NCI-H1930 (cell line): ENCODE data around the gene SPCS2.
"Not testable (repeated sequence)": the region's sequence is repeated elsewhere in the genome, so short reads cannot be mapped to it uniquely, and the experiment has no call there.

ENCODE experiments used
- DNase-seq, 2 experiments: peaks; one replicate each; lab custom pipeline; 2025; lab: John Stamatoyannopoulos, UW

The SPCS2 gene

GRCh38 chr11:74950374-74950969 lies 1.4 kb downstream of the SPCS2 start:
- no peak for DNase-seq

- no peak for DNase-seq
These were observed 2.2 kb downstream of the SPCS2 start for GRCh38 chr11:74951226-74951625.

- DNase-seq: no peak
These were observed 3.7 kb downstream of the SPCS2 start for GRCh38 chr11:74952752-74953151.

- DNase-seq: no peak
These were observed 4.4 kb downstream of the SPCS2 start for GRCh38 chr11:74953451-74953850.

GRCh38 chr11:74954199-74954598 lies 5.1 kb downstream of the SPCS2 start:
- DNase-seq: no peak

- DNase-seq: no peak
These were observed 7.4 kb downstream of the SPCS2 start for GRCh38 chr11:74956397-74957015.

- DNase-seq: no peak
These were observed 9.0 kb downstream of the SPCS2 start for GRCh38 chr11:74957937-74958629.

DNA sequence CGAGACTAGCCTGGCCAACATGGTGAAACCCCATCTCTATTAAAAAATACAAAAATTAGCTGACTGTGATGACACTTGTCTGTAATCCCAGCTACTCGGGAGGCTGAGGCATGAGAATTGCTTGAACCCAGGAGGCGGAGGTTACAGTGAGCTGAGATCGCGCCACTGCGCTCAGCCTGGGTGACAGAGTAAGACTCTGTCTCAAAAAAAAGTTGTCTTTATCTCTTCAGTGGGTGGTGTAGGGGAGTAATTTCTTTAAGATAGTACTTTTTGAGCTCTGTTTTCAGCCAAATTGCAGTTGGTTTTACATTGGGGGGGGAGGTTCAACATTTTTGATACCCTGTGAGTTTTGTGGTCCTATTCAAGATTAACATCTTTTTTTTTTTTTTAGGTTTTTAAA lies 11.1 kb downstream of the SPCS2 start:
- DNase-seq: not testable (repeated sequence)

DNA sequence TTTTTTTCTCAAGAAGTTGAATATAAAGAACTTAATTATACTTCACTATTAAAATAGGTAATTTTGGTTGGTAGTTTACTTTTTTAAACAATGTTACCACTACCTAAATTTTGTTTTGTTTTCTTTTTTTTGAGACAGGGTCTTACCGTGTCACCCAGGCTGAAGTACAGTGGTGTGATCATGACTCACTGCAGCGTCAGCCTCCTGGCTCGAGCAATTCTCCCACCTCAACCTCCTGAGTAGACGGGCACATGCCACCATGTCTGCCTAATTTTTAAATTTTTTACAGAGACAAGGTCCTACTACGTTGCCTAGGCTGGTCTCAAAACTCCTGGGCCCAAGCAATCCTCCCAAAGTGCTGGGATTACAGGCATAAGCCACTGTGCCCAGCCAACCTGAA lies 17.6 kb downstream of the SPCS2 start:
- DNase-seq: no peak

DNA sequence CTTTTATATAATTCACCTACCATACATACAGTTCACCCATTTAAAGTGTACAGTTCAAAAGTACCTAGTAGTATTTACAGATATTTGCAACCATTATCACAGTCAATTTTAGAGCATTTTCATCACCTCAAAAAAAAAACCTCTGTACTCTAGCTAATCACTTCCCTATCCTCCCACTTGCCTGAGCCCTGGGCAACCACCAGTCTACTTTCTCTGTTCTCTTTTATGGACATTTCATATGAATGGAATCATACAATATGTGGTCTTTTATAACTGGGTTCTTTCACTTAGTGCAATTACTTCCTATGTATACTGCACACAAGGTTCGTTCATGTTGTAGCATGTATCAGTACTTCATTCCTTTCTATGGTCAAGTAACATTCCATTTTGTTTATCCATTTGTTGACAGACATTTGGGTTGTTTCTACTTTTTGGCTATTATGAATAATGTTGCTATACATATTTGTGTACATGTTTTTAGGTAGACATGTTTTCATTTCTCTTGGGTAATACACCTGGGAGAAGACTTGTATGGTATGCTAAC lies 21.9 kb downstream of the SPCS2 start:
- DNase-seq: no peak

DNA sequence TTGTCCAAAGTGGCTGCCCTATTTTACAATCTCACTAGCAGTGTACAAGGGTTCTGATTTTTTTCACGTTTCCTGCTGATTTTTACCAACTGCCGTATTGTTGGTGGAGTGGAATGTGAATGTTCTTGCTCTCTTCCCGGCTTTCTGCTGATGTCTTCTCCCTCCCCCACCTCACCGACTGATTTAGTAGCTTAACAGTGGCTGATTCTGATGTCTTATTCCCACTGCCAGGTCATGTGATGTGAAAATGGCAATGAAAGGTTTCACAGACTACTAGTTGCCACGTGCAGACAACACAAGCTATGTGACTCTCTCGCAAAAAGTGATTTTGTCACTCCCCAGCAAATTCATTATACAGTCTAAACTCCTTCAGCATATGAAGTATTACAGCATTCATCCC lies 22.4 kb downstream of the SPCS2 start:
- no peak for DNase-seq

DNA sequence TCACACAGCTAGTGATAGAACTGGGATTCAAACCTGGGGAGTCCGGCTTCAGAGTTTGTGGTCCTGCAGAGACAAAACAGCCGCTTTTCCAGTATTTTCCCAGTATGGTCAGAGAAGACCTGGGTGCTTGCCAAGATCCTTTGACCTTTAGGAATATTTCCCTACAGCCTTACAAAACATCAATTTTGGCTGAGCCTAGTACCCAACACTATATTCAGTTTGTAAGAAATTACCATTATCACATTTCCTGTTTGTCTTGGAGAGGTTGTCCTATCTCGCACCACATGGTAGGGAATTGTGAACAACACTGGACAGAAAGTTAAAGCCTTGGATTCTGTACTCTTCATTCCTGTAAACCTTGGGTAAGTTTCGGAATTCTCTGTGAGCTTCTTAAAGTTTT lies 29.0 kb downstream of the SPCS2 start:
- DNase-seq: no peak

DNA sequence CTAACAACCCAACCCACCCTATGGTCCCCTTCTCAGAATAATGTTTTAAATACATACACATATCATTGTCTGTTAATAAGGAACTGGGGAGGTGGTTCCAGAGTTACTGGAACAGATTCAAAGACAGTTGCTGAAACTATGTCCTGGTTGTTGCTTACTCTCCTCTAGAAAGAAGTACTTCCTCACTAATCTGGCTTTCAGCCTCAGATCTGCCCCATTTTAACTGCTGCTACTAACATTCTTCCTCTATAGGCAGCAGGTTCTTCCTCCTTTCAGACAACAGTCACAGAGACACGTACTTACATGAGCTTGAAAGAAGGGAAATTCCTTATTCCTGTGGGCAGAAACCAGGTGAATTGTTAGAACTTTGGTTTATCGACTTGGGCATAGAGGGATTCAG lies 31.6 kb downstream of the SPCS2 start:
- no peak for DNase-seq

DNA sequence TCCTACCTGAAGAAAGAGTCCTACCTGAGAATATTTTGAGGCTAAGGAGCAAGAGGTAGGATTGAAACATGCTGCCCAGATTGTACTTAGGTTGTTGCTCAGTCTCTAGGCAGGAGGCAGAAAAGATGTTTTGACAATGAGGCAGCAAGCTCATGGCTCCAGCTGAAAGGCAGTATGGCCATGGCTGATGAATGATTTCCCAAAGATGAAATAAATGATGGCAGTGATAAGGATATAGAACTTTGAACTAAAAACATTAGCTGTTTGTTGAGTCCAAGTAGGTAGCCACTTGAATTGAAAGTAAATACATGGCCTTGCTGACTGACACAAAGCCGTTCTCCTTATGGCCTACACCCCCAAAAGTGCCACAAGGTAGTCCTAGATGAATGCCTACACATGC lies 32.8 kb downstream of the SPCS2 start:
- DNase-seq: no peak

DNA sequence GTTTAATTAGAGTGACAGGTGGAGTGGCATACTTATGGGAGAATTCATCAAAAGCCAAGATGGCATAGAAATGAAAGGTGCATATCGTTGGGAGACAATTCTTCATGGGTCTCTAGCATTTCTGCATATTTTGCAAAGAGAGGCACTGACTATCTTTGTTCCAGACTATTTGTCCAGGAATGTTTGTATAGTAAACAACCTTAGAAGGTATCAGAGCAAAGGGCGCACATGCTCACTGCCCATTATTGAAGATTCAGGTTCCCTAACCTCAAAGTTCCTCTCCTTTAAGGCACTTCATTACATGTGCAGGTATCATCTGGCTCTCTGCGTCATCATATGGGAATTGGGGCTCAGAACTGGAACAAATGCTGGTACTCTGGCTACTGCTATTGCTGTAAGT lies 35.0 kb downstream of the SPCS2 start:
- DNase-seq: no peak

GRCh38 chr11:74984730-74985129 lies 35.7 kb downstream of the SPCS2 start:
- DNase-seq: no peak

- DNase-seq: peak; percentile 60 to 64
These were observed 39.6 kb downstream of the SPCS2 start, which contains the start of gene NEU3 for GRCh38 chr11:74988541-74989259. NEU3 (plus strand) TSS chr11:74988933; CDS start chr11:74989061, 128 bp downstream.

DNA sequence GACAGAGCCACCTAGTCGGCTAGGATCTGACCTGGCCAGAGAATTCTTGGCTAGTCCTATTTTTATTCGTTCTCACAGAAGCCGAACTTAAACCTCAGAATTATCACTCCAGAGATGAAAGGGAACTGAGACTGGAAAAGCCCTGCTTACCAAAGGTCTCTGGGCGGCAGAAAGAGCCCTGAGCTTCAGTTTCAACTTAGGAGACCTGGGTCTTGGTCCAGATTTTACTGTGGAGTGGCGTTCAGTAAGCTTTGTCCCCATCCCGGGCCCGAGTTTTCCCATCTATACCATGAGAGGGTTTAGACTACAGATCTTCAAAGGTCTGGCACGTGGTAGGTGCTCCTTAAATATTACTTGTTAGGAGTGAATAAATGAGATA lies 40.2 kb downstream of the SPCS2 start:
- DNase-seq: no peak

GRCh38 chr11:74990150-74990549 lies 41.1 kb downstream of the SPCS2 start:
- DNase-seq: not testable (repeated sequence)

GRCh38 chr11:74990941-74991340 lies 41.9 kb downstream of the SPCS2 start:
- DNase-seq: no peak

DNA sequence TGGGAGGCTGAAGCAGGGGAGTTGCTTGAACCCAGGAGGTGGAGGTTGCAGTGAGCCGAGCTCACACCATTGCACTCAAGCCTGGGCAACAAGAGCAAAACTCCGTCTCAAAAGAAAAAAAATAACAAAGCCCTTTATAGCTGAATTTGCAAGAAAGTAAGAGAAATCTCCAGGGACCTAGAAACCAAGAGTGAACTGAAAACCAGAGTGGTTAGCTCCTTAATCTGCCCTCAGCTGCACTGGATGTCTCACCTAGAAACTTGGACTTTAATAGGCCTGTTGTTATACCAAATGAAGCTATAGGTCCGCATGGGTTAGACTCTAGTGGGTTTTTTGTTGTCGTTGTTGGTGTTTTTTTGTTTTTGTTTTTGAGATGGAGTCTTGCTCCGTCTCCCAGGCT lies 43.8 kb downstream of the SPCS2 start:
- no peak for DNase-seq

DNA sequence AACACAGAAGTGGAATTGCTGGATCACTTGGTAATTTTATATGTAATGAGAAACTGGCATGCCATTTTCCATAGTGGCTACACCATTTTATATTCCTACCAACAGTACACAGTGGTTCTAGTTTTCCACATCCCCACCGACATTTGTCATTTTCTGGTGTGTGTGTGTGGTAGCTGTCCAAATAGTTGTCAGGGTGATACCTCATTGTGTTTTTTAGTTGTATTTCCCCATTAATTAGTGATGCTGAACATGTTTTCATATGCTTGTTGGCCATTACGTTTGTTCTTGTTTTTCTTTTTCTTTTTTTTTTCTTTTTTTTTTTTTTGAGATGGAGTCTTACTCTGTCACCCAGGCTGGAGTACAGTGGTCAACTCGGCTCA lies 51.9 kb downstream of the SPCS2 start:
- DNase-seq: no peak

- DNase-seq: no peak
These were observed 52.6 kb downstream of the SPCS2 start for GRCh38 chr11:75001686-75002085.
